SU-DHL-6 (cell line): ENCODE measurements around the gene FMN1.

Experiments
- H2AFZ ChIP-seq: fragments of 200-600 bp; sonication (generic); 2 replicates; pipeline ENCODE4 v1.6.1; 2014; ENCODE audit warnings: low read depth, mild to moderate bottlenecking, moderate library complexity, mixed read lengths, antibody characterized with exemption, low read length; ENCODE audit not compliant: severe bottlenecking
- H3F3A ChIP-seq: fragments of 200-600 bp; shearing (Covaris generic); 2 replicates; pipeline ENCODE4 v1.6.0; 2016; ENCODE audit warnings: antibody characterized with exemption, mild to moderate bottlenecking; ENCODE audit not compliant: insufficient read depth
- H3K27ac ChIP-seq: fragments of 200-600 bp; sonication (generic); 2 replicates; pipeline ENCODE4 v1.5.1; 2016; ENCODE audit warnings: low read depth, mild to moderate bottlenecking, low read length, moderate library complexity, mixed read lengths
- H3K27me3 ChIP-seq: fragments of 200-600 bp; sonication (generic), shearing (Covaris generic); 2 replicates; pipeline ENCODE4 v1.6.0; 2014; ENCODE audit warnings: mild to moderate bottlenecking, low read length
- H3K36me3 ChIP-seq: fragments of 200-600 bp; sonication (generic); 2 replicates; pipeline ENCODE4 v1.6.1; 2014; ENCODE audit warnings: mild to moderate bottlenecking, low read length, mixed read lengths
- H3K4me2 ChIP-seq: fragments of 300-600, 200-600 bp; shearing (Covaris generic), sonication (generic); 2 replicates; pipeline ENCODE4 v1.6.0; 2014; ENCODE audit warnings: low read length, low read depth, mild to moderate bottlenecking; ENCODE audit not compliant: poor library complexity, severe bottlenecking
- H3K4me3 ChIP-seq: fragments of 200-600 bp; sonication (generic); 2 replicates; pipeline ENCODE4 v1.5.1; 2014; ENCODE audit warnings: antibody characterized with exemption, low read length, mild to moderate bottlenecking, mixed read lengths; ENCODE audit not compliant: insufficient read depth, poor library complexity, severe bottlenecking
- H3K79me2 ChIP-seq: fragments of 200-600 bp; sonication (generic); 2 replicates; pipeline ENCODE4 v1.6.1; 2014; ENCODE audit warnings: mild to moderate bottlenecking, low read length, moderate library complexity; ENCODE audit not compliant: insufficient read depth
- H3K9ac ChIP-seq: fragments of 200-600 bp; sonication (generic); 2 replicates; pipeline ENCODE4 v1.7.0; 2014; ENCODE audit warnings: mild to moderate bottlenecking, low read length
- H3K9me2 ChIP-seq: fragments of 200-600 bp; sonication (generic); replicated peaks from 2 replicates; pipeline ENCODE4 v1.6.1; 2014; ENCODE audit warnings: low read length; ENCODE audit not compliant: insufficient read depth
- H3K9me3 ChIP-seq: fragments of 200-600 bp; sonication (generic); 2 replicates; pipeline ENCODE4 v1.6.1; 2014; ENCODE audit warnings: low read length, mixed read lengths; ENCODE audit not compliant: insufficient read depth
- H4K20me1 ChIP-seq: fragments of 200-600 bp; sonication (generic); 2 replicates; pipeline ENCODE4 v1.6.1; 2014; ENCODE audit warnings: low read depth, mild to moderate bottlenecking, antibody characterized with exemption, low read length, moderate library complexity, mixed read lengths
- EZH2phosphoT487 ChIP-seq: fragments of 200-600 bp; sonication (generic), shearing (Covaris generic); conservative IDR thresholded peaks from 2 replicates; pipeline ENCODE4 v1.6.1; 2018; ENCODE audit warnings: mild to moderate bottlenecking, antibody characterized with exemption, low read length, moderate library complexity, mixed read lengths
- TF ChIP-seq, protein P1 (sequence below): fragments of 200-600 bp; sonication (generic); IDR thresholded peaks from one replicate; pipeline ENCODE4 v1.5.1; 2017; ENCODE audit warnings: antibody characterized with exemption, mild to moderate bottlenecking, low read length, moderate library complexity; ENCODE audit not compliant: insufficient read depth, poor library complexity, severe bottlenecking

The FMN1 gene

DNA sequence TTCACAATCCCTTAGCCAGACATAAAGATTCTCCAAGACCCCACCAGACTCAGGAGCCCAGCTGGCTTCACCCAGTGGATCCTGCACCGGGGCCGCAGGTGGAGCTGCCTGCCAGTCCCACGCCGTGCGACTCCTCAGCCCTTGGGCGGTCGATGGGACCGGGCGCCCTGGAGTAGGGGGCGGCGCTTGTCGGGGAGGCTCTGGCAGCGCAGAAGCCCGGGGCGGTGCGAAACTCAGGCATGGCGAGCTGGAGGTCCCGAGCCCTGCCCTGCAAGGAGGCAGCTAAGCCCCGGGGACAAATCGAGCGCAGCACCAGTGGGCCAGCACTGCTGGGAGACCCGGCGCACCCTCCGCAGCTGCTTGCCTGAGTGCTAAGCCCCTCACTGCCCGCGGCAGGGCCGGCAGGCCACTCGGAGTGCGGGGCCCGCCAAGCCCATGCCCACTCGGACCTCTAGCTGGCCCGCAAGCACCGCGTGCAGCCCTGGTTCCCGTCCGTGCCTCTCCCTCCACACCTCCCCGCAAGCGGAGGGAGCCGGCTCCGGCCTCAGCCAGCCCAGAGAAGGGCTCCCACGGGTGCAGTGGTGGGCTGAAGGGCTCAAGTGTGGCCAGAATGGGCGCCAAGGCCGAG, 175.0 kb downstream of the FMN1 start:
- Histone ChIP-seq H3K9me3 (no peaks in the 10 kb centered on the region), H4K20me1 (no peaks in the 10 kb centered on the region), H3K79me2 (no peaks in the 10 kb centered on the region), H2AFZ (no peak overlapping the region), H3F3A (no peaks in the 10 kb centered on the region), H3K27ac (no peak overlapping the region), H3K36me3 (no peaks in the 10 kb centered on the region), H3K9me2 (no peaks in the 10 kb centered on the region), H3K4me3 (no peak overlapping the region), H3K27me3 (no peaks in the 10 kb centered on the region), H3K4me2 (no peak overlapping the region), H3K9ac (no peak overlapping the region)
- no peak for TF ChIP-seq EZH2phosphoT487
- TF ChIP-seq, protein P1, sequence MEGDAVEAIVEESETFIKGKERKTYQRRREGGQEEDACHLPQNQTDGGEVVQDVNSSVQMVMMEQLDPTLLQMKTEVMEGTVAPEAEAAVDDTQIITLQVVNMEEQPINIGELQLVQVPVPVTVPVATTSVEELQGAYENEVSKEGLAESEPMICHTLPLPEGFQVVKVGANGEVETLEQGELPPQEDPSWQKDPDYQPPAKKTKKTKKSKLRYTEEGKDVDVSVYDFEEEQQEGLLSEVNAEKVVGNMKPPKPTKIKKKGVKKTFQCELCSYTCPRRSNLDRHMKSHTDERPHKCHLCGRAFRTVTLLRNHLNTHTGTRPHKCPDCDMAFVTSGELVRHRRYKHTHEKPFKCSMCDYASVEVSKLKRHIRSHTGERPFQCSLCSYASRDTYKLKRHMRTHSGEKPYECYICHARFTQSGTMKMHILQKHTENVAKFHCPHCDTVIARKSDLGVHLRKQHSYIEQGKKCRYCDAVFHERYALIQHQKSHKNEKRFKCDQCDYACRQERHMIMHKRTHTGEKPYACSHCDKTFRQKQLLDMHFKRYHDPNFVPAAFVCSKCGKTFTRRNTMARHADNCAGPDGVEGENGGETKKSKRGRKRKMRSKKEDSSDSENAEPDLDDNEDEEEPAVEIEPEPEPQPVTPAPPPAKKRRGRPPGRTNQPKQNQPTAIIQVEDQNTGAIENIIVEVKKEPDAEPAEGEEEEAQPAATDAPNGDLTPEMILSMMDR = no peak

DNA sequence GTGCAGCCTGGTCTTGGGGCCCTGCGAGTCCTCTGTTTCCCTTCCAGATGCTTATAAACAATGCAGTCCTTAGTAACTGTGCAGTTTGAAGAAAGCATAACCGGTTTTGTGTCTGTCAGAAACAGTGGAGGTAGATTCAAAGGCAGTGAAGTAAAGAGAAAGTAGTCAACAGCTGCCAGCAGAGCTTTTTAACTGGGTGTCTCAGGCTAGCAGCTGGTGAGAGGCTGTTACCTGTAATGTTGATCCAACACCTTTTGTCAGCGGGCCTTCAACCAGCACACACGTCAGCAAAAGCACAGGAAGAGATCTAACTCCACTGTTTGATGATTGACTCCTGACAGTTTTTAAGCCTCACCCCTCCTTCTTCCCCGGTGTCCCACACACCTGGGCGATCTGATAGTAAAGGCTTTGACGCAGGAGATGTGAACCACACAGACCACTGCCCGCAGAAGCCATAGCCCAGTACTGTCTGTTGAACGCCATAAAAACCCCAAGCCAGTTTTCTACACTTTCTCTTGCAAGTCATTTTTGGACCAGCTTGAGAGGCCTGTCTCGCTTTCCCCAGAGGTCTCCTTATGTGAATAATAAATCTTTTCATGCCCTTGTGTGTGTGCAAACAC, 178.0 kb downstream of the FMN1 start:
- Histone ChIP-seq H3K9me2 (no peaks in the 10 kb centered on the region), H2AFZ (no peak overlapping the region), H3K79me2 (no peaks in the 10 kb centered on the region), H3K9me3 (no peaks in the 10 kb centered on the region), H3K27ac (no peak overlapping the region), H4K20me1 (no peaks in the 10 kb centered on the region), H3K36me3 (no peaks in the 10 kb centered on the region), H3F3A (no peaks in the 10 kb centered on the region), H3K4me3 (no peak overlapping the region), H3K9ac (no peak overlapping the region), H3K4me2 (no peak overlapping the region), H3K27me3 (no peaks in the 10 kb centered on the region)
- TF ChIP-seq EZH2phosphoT487 = no peak
- TF ChIP-seq, protein P1 = no peak

DNA sequence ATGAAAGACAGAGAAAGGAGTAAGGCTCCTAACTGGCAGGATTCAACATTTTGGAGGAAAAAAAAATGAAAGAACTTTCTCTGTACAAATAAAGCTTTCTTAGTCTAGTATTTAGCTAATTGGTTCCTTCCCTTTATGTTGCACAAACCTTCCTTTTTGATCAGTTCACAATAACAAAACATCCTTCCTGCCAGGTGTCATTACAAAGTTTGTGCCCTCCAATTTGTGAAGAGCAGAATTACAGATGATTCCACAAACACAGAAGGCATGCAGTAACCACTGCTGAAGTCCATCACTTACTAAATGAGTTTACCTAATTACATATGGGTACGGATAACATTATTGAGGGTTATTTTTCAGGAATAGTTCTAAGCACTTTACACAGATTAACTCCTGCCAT, 179.9 kb downstream of the FMN1 start:
- Histone ChIP-seq H3K36me3 (no peaks in the 10 kb centered on the region), H3K27me3 (no peaks in the 10 kb centered on the region), H3K9me3 (no peaks in the 10 kb centered on the region), H3K27ac (no peak overlapping the region), H3K79me2 (no peaks in the 10 kb centered on the region), H4K20me1 (no peaks in the 10 kb centered on the region), H2AFZ (no peak overlapping the region), H3K4me2 (no peak overlapping the region), H3K9ac (no peak overlapping the region), H3K4me3 (no peak overlapping the region), H3K9me2 (no peaks in the 10 kb centered on the region), H3F3A (no peaks in the 10 kb centered on the region)
- TF ChIP-seq, protein P1 = no peak
- no peak for TF ChIP-seq EZH2phosphoT487
